Progenitor cell of endocrine pancreas (in vitro differentiated cells): Measurements from ENCODE around the gene SNAP29. TPM values are rescaled to one million over a fixed set of nuclear protein-coding genes. Genes with fewer than 3 reads are reported as not detected.

Experiments used
- DNase-seq: peaks from one replicate; pipeline ENCODE4 v3.0.0; 2021; ENCODE audit warnings: low spot score; ENCODE audit not compliant: unreplicated experiment
- H3K27ac Mint-ChIP-seq: 2 replicates; pipeline ENCODE4 v1.8.0; 2021; ENCODE audit warnings: mild to moderate bottlenecking, moderate library complexity, mixed read lengths
- H3K27me3 Mint-ChIP-seq: 2 replicates; pipeline ENCODE4 v1.8.0; 2021; ENCODE audit warnings: mixed read lengths
- H3K36me3 Mint-ChIP-seq: 2 replicates; pipeline ENCODE4 v1.8.0; 2022; ENCODE audit warnings: mixed read lengths; ENCODE audit not compliant: insufficient read depth
- H3K4me1 Mint-ChIP-seq: 2 replicates; pipeline ENCODE4 v1.8.0; 2021; ENCODE audit warnings: low read depth, mixed read lengths
- H3K4me3 Mint-ChIP-seq: 2 replicates; pipeline ENCODE4 v1.8.0; 2021; ENCODE audit warnings: low read depth, mild to moderate bottlenecking, moderate library complexity, mixed read lengths
- H3K9me3 Mint-ChIP-seq: 2 replicates; pipeline ENCODE4 v1.8.0; 2021; ENCODE audit warnings: low read depth, mixed read lengths
- CTCF ChIP-seq: fragments of 200-600 bp; sonication (generic); IDR thresholded peaks from one replicate; pipeline ENCODE4 v1.5.0; 2021; ENCODE audit warnings: antibody characterized with exemption, mild to moderate bottlenecking; ENCODE audit not compliant: unreplicated experiment
- total RNA-seq: library from RNA; stranded (reverse); gene quantifications from 2 replicates; pipeline ENCODE4 v1.2.1, GENCODE V29; 2021

Gene SNAP29
- total RNA-seq, 1 donor from 2014 or later = 20.6 TPM

GRCh38 chr22:20857838-20858614 is 781 bp upstream of the SNAP29 start:
- Mint-ChIP-seq H3K4me3 (peak overlapping the region; percentile 83), H3K27me3 (no peaks in the 10 kb centered on the region), H3K4me1 (peaks cover 22% of the 10 kb centered on the region), H3K9me3 (no peaks in the 10 kb centered on the region), H3K27ac (peak overlapping the region; percentile 91), H3K36me3 (no peaks in the 10 kb centered on the region)
- TF ChIP-seq CTCF = no peak
- peak; percentile 85 for DNase-seq

- no peak for TF ChIP-seq CTCF
- Mint-ChIP-seq H3K4me3 (peak overlapping the region; percentile 71), H3K4me1 (peaks cover 13% of the 10 kb centered on the region), H3K27ac (peak overlapping the region; percentile 50), H3K27me3 (no peaks in the 10 kb centered on the region), H3K9me3 (no peaks in the 10 kb centered on the region), H3K36me3 (no peaks in the 10 kb centered on the region)
- DNase-seq = no peak
These were observed 808 bp downstream of the SNAP29 start for GRCh38 chr22:20859615-20860014.

- no peak overlapping the region for H3K27ac Mint-ChIP-seq
- TF ChIP-seq CTCF = no peak
- H3K27me3 Mint-ChIP-seq = no peaks in the 10 kb centered on the region
- peaks cover 26% of the 10 kb centered on the region for H3K4me1 Mint-ChIP-seq
- no peak for DNase-seq
- H3K9me3 Mint-ChIP-seq = no peaks in the 10 kb centered on the region
- no peaks in the 10 kb centered on the region for H3K36me3 Mint-ChIP-seq
- H3K4me3 Mint-ChIP-seq = no peak overlapping the region
These were observed 3.7 kb downstream of the SNAP29 start for GRCh38 chr22:20862540-20862939.

GRCh38 chr22:20863366-20863765 is 4.6 kb downstream of the SNAP29 start:
- Mint-ChIP-seq H3K4me3 (no peak overlapping the region), H3K27me3 (no peaks in the 10 kb centered on the region), H3K4me1 (peaks cover 25% of the 10 kb centered on the region), H3K27ac (no peak overlapping the region), H3K9me3 (no peaks in the 10 kb centered on the region), H3K36me3 (no peaks in the 10 kb centered on the region)
- no peak for DNase-seq
- no peak for TF ChIP-seq CTCF

- Mint-ChIP-seq H3K27ac (no peak overlapping the region), H3K4me1 (peaks cover 25% of the 10 kb centered on the region), H3K9me3 (no peaks in the 10 kb centered on the region), H3K27me3 (no peaks in the 10 kb centered on the region), H3K36me3 (peaks cover 3% of the 10 kb centered on the region), H3K4me3 (no peak overlapping the region)
- DNase-seq = no peak
- no peak for TF ChIP-seq CTCF
These were observed 5.5 kb downstream of the SNAP29 start for GRCh38 chr22:20864186-20864908.
